Measurements from ENCODE around the gene ERFL.

DNA sequence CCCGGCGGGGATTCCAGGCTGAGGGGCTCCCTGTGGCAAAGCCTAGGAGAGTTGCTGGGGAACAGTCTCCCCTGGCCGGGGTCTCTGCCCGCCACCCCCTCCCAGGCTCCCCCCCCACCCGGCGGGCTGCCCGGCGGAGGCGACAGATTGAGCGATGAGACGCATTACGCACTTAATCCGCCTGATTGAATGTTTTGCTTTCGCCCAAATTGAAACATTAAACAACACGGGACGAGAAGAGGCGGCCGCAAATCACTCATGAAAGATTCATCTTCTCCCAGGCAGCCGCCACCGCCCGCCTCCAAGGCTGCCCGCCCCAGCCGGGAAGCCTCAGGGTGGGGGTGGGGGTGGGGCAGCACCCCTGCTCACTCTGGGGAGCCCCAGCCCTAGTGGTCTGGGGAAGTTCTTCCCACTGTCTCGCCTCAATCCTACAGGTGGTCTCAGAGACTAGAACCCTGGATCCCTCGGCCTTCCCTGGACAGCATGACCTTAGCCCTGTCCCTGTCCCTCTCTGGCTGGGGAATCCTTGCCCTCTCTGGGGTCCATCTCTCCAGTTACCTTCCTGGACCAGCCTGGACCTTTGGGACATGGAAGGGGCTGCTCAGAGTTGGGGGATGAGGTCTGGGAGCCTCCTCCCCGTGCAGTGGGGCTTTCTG lies 7.6 kb upstream of the ERFL start:
- TF ChIP-seq, protein P1, sequence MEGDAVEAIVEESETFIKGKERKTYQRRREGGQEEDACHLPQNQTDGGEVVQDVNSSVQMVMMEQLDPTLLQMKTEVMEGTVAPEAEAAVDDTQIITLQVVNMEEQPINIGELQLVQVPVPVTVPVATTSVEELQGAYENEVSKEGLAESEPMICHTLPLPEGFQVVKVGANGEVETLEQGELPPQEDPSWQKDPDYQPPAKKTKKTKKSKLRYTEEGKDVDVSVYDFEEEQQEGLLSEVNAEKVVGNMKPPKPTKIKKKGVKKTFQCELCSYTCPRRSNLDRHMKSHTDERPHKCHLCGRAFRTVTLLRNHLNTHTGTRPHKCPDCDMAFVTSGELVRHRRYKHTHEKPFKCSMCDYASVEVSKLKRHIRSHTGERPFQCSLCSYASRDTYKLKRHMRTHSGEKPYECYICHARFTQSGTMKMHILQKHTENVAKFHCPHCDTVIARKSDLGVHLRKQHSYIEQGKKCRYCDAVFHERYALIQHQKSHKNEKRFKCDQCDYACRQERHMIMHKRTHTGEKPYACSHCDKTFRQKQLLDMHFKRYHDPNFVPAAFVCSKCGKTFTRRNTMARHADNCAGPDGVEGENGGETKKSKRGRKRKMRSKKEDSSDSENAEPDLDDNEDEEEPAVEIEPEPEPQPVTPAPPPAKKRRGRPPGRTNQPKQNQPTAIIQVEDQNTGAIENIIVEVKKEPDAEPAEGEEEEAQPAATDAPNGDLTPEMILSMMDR (IDR thresholded peaks at IDR 0.05): no peak
- no peak for TF ChIP-seq POLR2A (IDR thresholded peaks at IDR 0.05)
